ENCODE measurements around the gene ATP6V0E1. TPM values are rescaled to one million over a fixed set of nuclear protein-coding genes. Genes with fewer than 3 reads are reported as not detected.

ATP6V0E1 gene
- total RNA-seq, 1 donor from 2014 or later, result 261 TPM

GRCh38 chr5:172971482-172971881 is 12.1 kb upstream of the ATP6V0E1 start:
- Mint-ChIP-seq H3K27me3 (ENCODE audit: unreplicated experiment) (peaks cover 2% of the 10 kb centered on the region), H3K27ac (ENCODE audit: unreplicated experiment) (no peak overlapping the region), H3K4me1 (ENCODE audit: unreplicated experiment) (no peaks in the 10 kb centered on the region), H3K36me3 (ENCODE audit: unreplicated experiment) (peaks cover 11% of the 10 kb centered on the region), H3K4me3 (ENCODE audit: unreplicated experiment) (no peak overlapping the region), H3K9me3 (ENCODE audit: unreplicated experiment) (no peaks in the 10 kb centered on the region)
- TF ChIP-seq, protein P1, sequence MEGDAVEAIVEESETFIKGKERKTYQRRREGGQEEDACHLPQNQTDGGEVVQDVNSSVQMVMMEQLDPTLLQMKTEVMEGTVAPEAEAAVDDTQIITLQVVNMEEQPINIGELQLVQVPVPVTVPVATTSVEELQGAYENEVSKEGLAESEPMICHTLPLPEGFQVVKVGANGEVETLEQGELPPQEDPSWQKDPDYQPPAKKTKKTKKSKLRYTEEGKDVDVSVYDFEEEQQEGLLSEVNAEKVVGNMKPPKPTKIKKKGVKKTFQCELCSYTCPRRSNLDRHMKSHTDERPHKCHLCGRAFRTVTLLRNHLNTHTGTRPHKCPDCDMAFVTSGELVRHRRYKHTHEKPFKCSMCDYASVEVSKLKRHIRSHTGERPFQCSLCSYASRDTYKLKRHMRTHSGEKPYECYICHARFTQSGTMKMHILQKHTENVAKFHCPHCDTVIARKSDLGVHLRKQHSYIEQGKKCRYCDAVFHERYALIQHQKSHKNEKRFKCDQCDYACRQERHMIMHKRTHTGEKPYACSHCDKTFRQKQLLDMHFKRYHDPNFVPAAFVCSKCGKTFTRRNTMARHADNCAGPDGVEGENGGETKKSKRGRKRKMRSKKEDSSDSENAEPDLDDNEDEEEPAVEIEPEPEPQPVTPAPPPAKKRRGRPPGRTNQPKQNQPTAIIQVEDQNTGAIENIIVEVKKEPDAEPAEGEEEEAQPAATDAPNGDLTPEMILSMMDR (IDR thresholded peaks at IDR 0.05), result no peak
- no peak for DNase-seq (ENCODE audit: extremely low spot score, unreplicated experiment)

DNA sequence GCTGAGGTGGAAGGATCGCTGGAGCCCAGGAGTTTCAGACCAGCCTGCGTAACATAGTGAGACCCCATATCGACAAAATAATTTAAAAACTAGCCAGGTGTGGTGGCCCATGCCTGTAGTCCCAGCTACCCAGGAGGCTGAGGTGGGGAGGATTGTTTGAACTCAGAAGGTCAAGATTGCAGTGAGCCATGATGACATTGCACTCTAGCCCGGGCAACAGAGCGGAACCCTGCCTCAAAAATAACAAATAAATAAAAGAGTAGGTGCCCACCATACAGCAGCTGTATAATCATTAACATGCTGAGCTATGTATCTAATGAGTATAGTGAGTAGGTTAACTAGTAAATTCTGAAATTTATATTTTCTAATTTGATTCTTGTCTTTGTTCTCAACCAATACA is 11.0 kb upstream of the ATP6V0E1 start:
- TF ChIP-seq, protein P1 (IDR thresholded peaks at IDR 0.05), result no peak
- Mint-ChIP-seq H3K4me3 (ENCODE audit: unreplicated experiment) (no peak overlapping the region), H3K27me3 (ENCODE audit: unreplicated experiment) (peaks cover 2% of the 10 kb centered on the region), H3K36me3 (ENCODE audit: unreplicated experiment) (peaks cover 11% of the 10 kb centered on the region), H3K4me1 (ENCODE audit: unreplicated experiment) (no peaks in the 10 kb centered on the region), H3K9me3 (ENCODE audit: unreplicated experiment) (no peaks in the 10 kb centered on the region), H3K27ac (ENCODE audit: unreplicated experiment) (no peak overlapping the region)
- no peak for DNase-seq (ENCODE audit: extremely low spot score, unreplicated experiment)

DNA sequence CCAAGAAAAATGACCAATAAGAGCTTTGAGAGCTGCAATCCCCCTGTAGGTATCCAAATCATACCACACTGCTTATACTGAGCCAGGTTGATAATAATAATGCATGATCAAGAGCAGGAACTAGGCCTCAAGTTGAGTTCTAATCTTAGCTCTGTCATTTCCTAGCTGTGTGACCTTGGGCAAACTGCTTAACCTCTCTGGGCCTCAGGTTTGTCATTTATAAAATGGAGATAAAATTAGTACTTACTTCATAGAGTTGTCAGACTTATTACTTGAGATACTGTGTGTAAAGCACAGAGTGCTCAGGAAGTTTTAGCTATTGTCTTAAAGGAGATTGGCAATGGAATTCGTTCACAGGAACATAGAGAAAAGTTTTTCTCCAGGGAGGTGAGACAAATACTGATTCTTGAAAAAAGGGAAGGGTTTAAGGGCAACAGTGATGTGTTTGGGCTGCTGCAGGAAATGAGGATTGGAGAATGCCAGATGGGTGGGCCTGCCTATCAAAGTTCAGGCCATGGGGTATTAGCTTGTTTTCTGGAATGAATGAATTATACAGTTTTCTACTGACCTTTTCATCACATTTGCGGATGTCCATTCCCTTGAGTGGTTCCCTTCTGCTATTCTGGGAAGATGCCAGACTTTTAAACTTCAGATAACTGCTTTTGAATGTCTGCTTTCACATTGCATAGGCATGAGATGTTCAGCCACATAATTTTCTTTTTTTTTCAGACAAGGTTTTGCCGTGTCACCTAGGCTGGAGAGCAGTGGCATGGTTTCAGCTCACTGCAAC is 10.2 kb upstream of the ATP6V0E1 start:
- H3K4me3 Mint-ChIP-seq (ENCODE audit: unreplicated experiment), result no peak overlapping the region

DNA sequence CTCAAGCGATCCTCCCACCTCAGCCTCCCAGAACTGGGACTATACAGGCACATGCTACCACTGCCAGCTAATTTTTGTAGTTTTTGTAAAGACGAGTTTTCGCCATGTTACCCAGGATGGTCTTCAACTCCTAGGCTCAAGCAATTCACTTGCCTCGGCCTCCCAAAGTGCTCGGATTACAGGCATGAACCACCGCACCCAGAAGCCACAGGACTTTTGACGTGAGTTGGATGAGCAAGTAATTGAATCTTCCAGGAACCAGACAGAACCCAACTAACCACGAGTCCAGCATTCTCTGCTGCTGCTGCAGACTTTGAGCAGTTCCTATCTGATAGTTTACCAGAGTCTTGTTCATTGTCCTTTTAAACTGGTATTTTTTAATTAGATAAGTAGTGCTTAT is 9.6 kb upstream of the ATP6V0E1 start:
- Mint-ChIP-seq H3K4me3 (ENCODE audit: unreplicated experiment) (no peak overlapping the region), H3K27ac (ENCODE audit: unreplicated experiment) (no peak overlapping the region), H3K27me3 (ENCODE audit: unreplicated experiment) (peaks cover 2% of the 10 kb centered on the region), H3K36me3 (ENCODE audit: unreplicated experiment) (peaks cover 4% of the 10 kb centered on the region), H3K4me1 (ENCODE audit: unreplicated experiment) (no peaks in the 10 kb centered on the region), H3K9me3 (ENCODE audit: unreplicated experiment) (no peaks in the 10 kb centered on the region)
- TF ChIP-seq, protein P1 (IDR thresholded peaks at IDR 0.05), result no peak
- DNase-seq (ENCODE audit: extremely low spot score, unreplicated experiment), result no peak

More for the DNA sequence above, 10.2 kb upstream of the ATP6V0E1 start:
- no peaks in the 10 kb centered on the region for H3K9me3 Mint-ChIP-seq (ENCODE audit: unreplicated experiment)
- TF ChIP-seq, protein P1 (IDR thresholded peaks at IDR 0.05), result no peak
- no peak for DNase-seq (ENCODE audit: extremely low spot score, unreplicated experiment)
- no peak overlapping the region for H3K27ac Mint-ChIP-seq (ENCODE audit: unreplicated experiment)
- H3K36me3 Mint-ChIP-seq (ENCODE audit: unreplicated experiment), result peaks cover 8% of the 10 kb centered on the region
- H3K4me1 Mint-ChIP-seq (ENCODE audit: unreplicated experiment), result no peaks in the 10 kb centered on the region
- H3K27me3 Mint-ChIP-seq (ENCODE audit: unreplicated experiment), result peaks cover 2% of the 10 kb centered on the region

DNA sequence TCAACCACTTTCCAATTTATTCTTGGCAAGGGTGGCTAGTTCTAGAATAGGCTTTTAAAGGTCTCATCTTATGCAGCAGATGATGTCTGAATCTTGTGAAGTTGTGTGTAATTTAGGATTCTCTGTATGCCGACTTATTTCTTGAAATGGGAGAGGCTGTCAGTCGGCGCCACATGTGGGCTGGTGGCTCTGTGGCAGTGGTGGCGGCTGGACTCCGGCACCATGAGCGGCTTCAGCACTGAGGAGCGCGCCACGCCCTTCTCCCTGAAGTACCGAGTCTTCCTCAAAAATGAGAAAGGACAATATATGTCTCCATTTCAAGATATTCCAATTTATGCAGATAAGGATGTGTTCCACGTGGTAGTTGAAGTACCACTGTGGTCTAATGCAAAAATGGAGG is 8.3 kb upstream of the ATP6V0E1 start:
- TF ChIP-seq, protein P1 (IDR thresholded peaks at IDR 0.05), result no peak
- Mint-ChIP-seq H3K4me1 (ENCODE audit: unreplicated experiment) (no peaks in the 10 kb centered on the region), H3K9me3 (ENCODE audit: unreplicated experiment) (no peaks in the 10 kb centered on the region)

More for the DNA sequence above, 8.3 kb upstream of the ATP6V0E1 start:
- no peak overlapping the region for H3K4me3 Mint-ChIP-seq (ENCODE audit: unreplicated experiment)
- no peak for DNase-seq (ENCODE audit: extremely low spot score, unreplicated experiment)
- no peak overlapping the region for H3K27ac Mint-ChIP-seq (ENCODE audit: unreplicated experiment)
- H3K27me3 Mint-ChIP-seq (ENCODE audit: unreplicated experiment), result peaks cover 2% of the 10 kb centered on the region
- H3K36me3 Mint-ChIP-seq (ENCODE audit: unreplicated experiment), result no peaks in the 10 kb centered on the region
